GM23248 (cell line): ENCODE measurements around the gene ABHD12. TPM values are rescaled to one million over a fixed set of nuclear protein-coding genes. Genes with fewer than 3 reads are reported as not detected.

Experiments used
- DNase-seq: peaks from one replicate; pipeline ENCODE4 v3.0.0-alpha.2; 2015
- H2AFZ ChIP-seq: fragments of 200-600 bp; sonication (generic); 2 replicates; pipeline ENCODE4 v1.6.1; 2016; ENCODE audit warnings: antibody characterized with exemption
- H3F3A ChIP-seq: fragments of 200-600 bp; sonication (generic); 2 replicates; pipeline ENCODE4 v1.6.1; 2016; ENCODE audit warnings: mild to moderate bottlenecking, antibody characterized with exemption, mixed run types; ENCODE audit not compliant: insufficient read depth
- H3K27ac ChIP-seq: fragments of 200-600 bp; sonication (generic); 2 replicates; pipeline ENCODE4 v1.5.1; 2016; ENCODE audit warnings: mild to moderate bottlenecking
- H3K27me3 ChIP-seq: fragments of 200-600 bp; sonication (generic); replicated peaks from 2 replicates; pipeline ENCODE4 v1.6.1; 2016; ENCODE audit warnings: mild to moderate bottlenecking; ENCODE audit not compliant: insufficient read depth
- H3K36me3 ChIP-seq: fragments of 200-600 bp; sonication (generic); 2 replicates; pipeline ENCODE4 v1.6.1; 2016; ENCODE audit warnings: low read depth, mild to moderate bottlenecking
- H3K4me1 ChIP-seq: fragments of 200-600 bp; sonication (generic); 2 replicates; pipeline ENCODE4 v1.6.1; 2016; ENCODE audit warnings: mild to moderate bottlenecking; ENCODE audit not compliant: insufficient read depth
- H3K4me2 ChIP-seq: fragments of 200-600 bp; sonication (generic); one replicate; pipeline ENCODE4 v1.6.1; 2016; ENCODE audit warnings: mild to moderate bottlenecking; ENCODE audit not compliant: unreplicated experiment
- H3K4me3 ChIP-seq: fragments of 200-600 bp; sonication (generic); 2 replicates; pipeline ENCODE4 v1.5.1; 2016; ENCODE audit warnings: mild to moderate bottlenecking
- H3K79me2 ChIP-seq: fragments of 200-600 bp; sonication (generic); 2 replicates; pipeline ENCODE4 v1.6.1; 2016; ENCODE audit warnings: mild to moderate bottlenecking; ENCODE audit not compliant: insufficient read depth
- H3K9ac ChIP-seq: fragments of 200-600 bp; sonication (generic); 2 replicates; pipeline ENCODE4 v1.6.1; 2016; ENCODE audit warnings: mild to moderate bottlenecking
- H3K9me2 ChIP-seq: fragments of 200-600 bp; sonication (generic); 2 replicates; pipeline ENCODE4 v1.6.1; 2016; ENCODE audit warnings: mixed run types, mild to moderate bottlenecking, moderate library complexity; ENCODE audit not compliant: insufficient read depth
- H3K9me3 ChIP-seq: fragments of 200-600 bp; sonication (generic); one replicate; pipeline ENCODE4 v1.6.1; 2017; ENCODE audit warnings: low read depth
- H4K20me1 ChIP-seq: fragments of 200-600 bp; sonication (generic); 2 replicates; pipeline ENCODE4 v1.6.0; 2016; ENCODE audit not compliant: insufficient read depth
- EZH2 ChIP-seq: fragments of 200-600 bp; sonication (generic); IDR thresholded peaks from 2 replicates; pipeline ENCODE4 v1.6.1; 2018; ENCODE audit warnings: antibody characterized with exemption, mild to moderate bottlenecking; ENCODE audit not compliant: insufficient read depth, poor library complexity, severe bottlenecking
- EZH2phosphoT487 ChIP-seq: fragments of 200-600 bp; sonication (generic); IDR thresholded peaks from 2 replicates; pipeline ENCODE4 v1.6.1; 2018; ENCODE audit warnings: antibody characterized with exemption, moderate library complexity, mild to moderate bottlenecking, low read depth; ENCODE audit not compliant: insufficient read depth
- WGBS, 2 experiments: methylation state at CpG; one replicate each; pipeline ENCODE4 v1.1.6; 2015 to 2017; ENCODE audit warnings: low lambda C conversion rate in 2 of 2, low coverage in 1 of 2; ENCODE audit errors: missing lambda C conversion rate in 2 of 2; 5-methylcytosine and 5-hydroxymethylcytosine counted together
- in situ Hi-C: fragments of 300-500 bp; cut with MboI; formaldehyde crosslinking; loops from 2 replicates; pipeline ENCODE4 v1.15.0; 2020
- polyA plus RNA-seq: library from polyadenylated mRNA; unstranded; fragments of >200 nt; fragmentation: Nextera tagmentation; extraction: Ambion mirVana; gene quantifications from 2 replicates; pipeline ENCODE4 v1.2.1, GENCODE V29; 2016
- total RNA-seq: library from RNA; depleted of rRNA; stranded (reverse); fragments of >200 nt; shearing (Covaris generic); gene quantifications from 2 replicates; pipeline ENCODE4 v1.2.3, GENCODE V29; 2014

The ABHD12 gene
- total and polyA plus RNA-seq, 2 experiments from 2014 or later: 50.6 to 82.1 TPM

GRCh38 chr20:25310268-25310920 is 80.2 kb downstream of the ABHD12 start:
- 0 to 1% methylated on average over 6 of the region's 6 CpGs for WGBS, 2 experiments
- TF ChIP-seq EZH2 (no peak), EZH2phosphoT487 (no peak)
- Histone ChIP-seq H4K20me1 (no peaks in the 10 kb centered on the region), H3K4me1 (peaks cover 34% of the 10 kb centered on the region), H3K27me3 (no peaks in the 10 kb centered on the region), H3K27ac (peak overlapping the region; percentile 97), H3K9me2 (no peaks in the 10 kb centered on the region), H3F3A (peaks cover 17% of the 10 kb centered on the region), H3K4me2 (peak overlapping the region; percentile 96), H3K4me3 (peak overlapping the region; percentile 67), H3K9ac (peak overlapping the region; percentile 87), H3K9me3 (no peaks in the 10 kb centered on the region), H2AFZ (peak overlapping the region; percentile 62), H3K36me3 (0 out of 2 replicates have a peak, but pooled peaks cover 4% of the 10 kb centered on the region), H3K79me2 (no peaks in the 10 kb centered on the region)
- in situ Hi-C loops: no loop called here
- peak; percentile 92 for DNase-seq

GRCh38 chr20:25309395-25310267 is 81.0 kb downstream of the ABHD12 start:
- H3F3A ChIP-seq: peaks cover 17% of the 10 kb centered on the region
- DNase-seq: peak; percentile 94
- peak overlapping the region; percentile 96 for H3K4me2 ChIP-seq
- H3K9ac ChIP-seq: peak overlapping the region; percentile 87
- no peaks in the 10 kb centered on the region for H3K79me2 ChIP-seq
- no peaks in the 10 kb centered on the region for H3K9me3 ChIP-seq
- H3K27me3 ChIP-seq: no peaks in the 10 kb centered on the region
- no peaks in the 10 kb centered on the region for H3K9me2 ChIP-seq
- in situ Hi-C loops: no loop called here
- TF ChIP-seq EZH2 (no peak), EZH2phosphoT487 (no peak)
- peaks cover 32% of the 10 kb centered on the region for H3K4me1 ChIP-seq
- H4K20me1 ChIP-seq: no peaks in the 10 kb centered on the region
- peak overlapping the region; percentile 97 for H3K27ac ChIP-seq
- H2AFZ ChIP-seq: peak overlapping the region; percentile 62; the same call in 1 of the 2 replicates
- peak overlapping the region; percentile 67 for H3K4me3 ChIP-seq
- H3K36me3 ChIP-seq: 0 out of 2 replicates have a peak, but pooled peaks cover 5% of the 10 kb centered on the region
- WGBS, 2 experiments: 26 to 29% methylated on average over 18 of the region's 18 CpGs

GRCh38 chr20:25308671-25309394 is 81.8 kb downstream of the ABHD12 start:
- Histone ChIP-seq H3K9ac (peak overlapping the region; percentile 87), H3K4me3 (no peak overlapping the region), H3K27me3 (no peaks in the 10 kb centered on the region), H3K9me2 (no peaks in the 10 kb centered on the region), H3K9me3 (no peaks in the 10 kb centered on the region), H3K4me1 (peaks cover 32% of the 10 kb centered on the region), H3K79me2 (no peaks in the 10 kb centered on the region), H3F3A (peaks cover 17% of the 10 kb centered on the region), H3K27ac (peak overlapping the region; percentile 97), H3K36me3 (0 out of 2 replicates have a peak, but pooled peaks cover 5% of the 10 kb centered on the region), H2AFZ (no peak overlapping the region), H3K4me2 (peak overlapping the region; percentile 96), H4K20me1 (no peaks in the 10 kb centered on the region)
- TF ChIP-seq EZH2phosphoT487 (no peak), EZH2 (no peak)
- 75 to 82% methylated on average over 17 of the region's 17 CpGs for WGBS, 2 experiments
- peak; percentile 84 for DNase-seq
- in situ Hi-C loops: no loop called here

- peaks cover 17% of the 10 kb centered on the region for H3F3A ChIP-seq
- no peak overlapping the region for H3K27ac ChIP-seq
- no peak overlapping the region for H3K4me2 ChIP-seq
- H3K4me3 ChIP-seq: no peak overlapping the region
- H4K20me1 ChIP-seq: no peaks in the 10 kb centered on the region
- 0 out of 2 replicates have a peak, but pooled peaks cover 5% of the 10 kb centered on the region for H3K36me3 ChIP-seq
- no peaks in the 10 kb centered on the region for H3K9me3 ChIP-seq
- no peaks in the 10 kb centered on the region for H3K79me2 ChIP-seq
- in situ Hi-C loops: no loop called here
- no peak for TF ChIP-seq EZH2phosphoT487
- H2AFZ ChIP-seq: no peak overlapping the region
- H3K9me2 ChIP-seq: no peaks in the 10 kb centered on the region
- DNase-seq: no peak
- 94 to 96% methylated on average over 13 of the region's 13 CpGs for WGBS, 2 experiments
- no peak overlapping the region for H3K9ac ChIP-seq
- no peaks in the 10 kb centered on the region for H3K27me3 ChIP-seq
- H3K4me1 ChIP-seq: peaks cover 32% of the 10 kb centered on the region
Observed at GRCh38 chr20:25308083-25308491, 82.5 kb downstream of the ABHD12 start.
